Thyroid gland (tissue), 4 donors: ENCODE data around the gene PGP. TPM values are rescaled to one million over a fixed set of nuclear protein-coding genes. Genes with fewer than 3 reads are reported as not detected.

Experiments used
- DNase-seq, 2 donors: peaks; one replicate each; pipeline ENCODE4 v3.0.0-alpha.2; 2019
- H3K27ac ChIP-seq, 3 donors: fragments of 200-600 bp; sonication (generic); 1 replicate in 2 of 3; 2 replicates in 1 of 3; pipeline ENCODE4 v1.5.1; 2016 to 2019; ENCODE audit warnings: mild to moderate bottlenecking in 1 of 3, moderate library complexity in 1 of 3
- H3K27me3 ChIP-seq: fragments of 200-600 bp; sonication (generic); one replicate; pipeline ENCODE4 v1.5.1; 2019
- H3K36me3 ChIP-seq, 2 donors: fragments of 200-600 bp; sonication (generic); one replicate each; pipeline ENCODE4 v1.5.1; 2016 to 2019
- H3K4me1 ChIP-seq, 2 donors: fragments of 200-600 bp; sonication (generic); one replicate each; pipeline ENCODE4 v1.5.1; 2017 to 2019
- H3K4me3 ChIP-seq, 3 donors: fragments of 200-600 bp; sonication (generic); replicated peaks in 1 of 3; 1 replicate in 2 of 3; 2 replicates in 1 of 3; pipeline ENCODE4 v1.5.1; 2016; ENCODE audit warnings: mild to moderate bottlenecking in 1 of 3
- H3K9me3 ChIP-seq: fragments of 200-600 bp; sonication (generic); one replicate; pipeline ENCODE4 v1.5.1; 2017
- POLR2A ChIP-seq, 2 donors: fragments of 450-650 bp; IDR thresholded peaks; one replicate each; pipeline ENCODE4 v1.6.1; 2017; ENCODE audit warnings: antibody characterized with exemption in 2 of 2, mild to moderate bottlenecking in 2 of 2, moderate library complexity in 1 of 2
- WGBS, 2 donors: methylation state at CpG; one replicate each; pipeline ENCODE4 v1.1.5; 2017; 5-methylcytosine and 5-hydroxymethylcytosine counted together
- intact Hi-C: fragments of 100-400 bp; cut with DNase I; formaldehyde crosslinking; loops from one replicate; pipeline ENCODE4 v1.15.1; 2023
- total RNA-seq, 4 donors: library from RNA; depleted of rRNA; stranded (reverse); fragments of >200 nt; gene quantifications; one replicate each; pipeline ENCODE4 v1.2.3, GENCODE V29; 2016
- TF ChIP-seq, protein P1 (sequence below), 6 experiments: fragments of 200-600 bp in 3 of 6; fragments of 450-650 bp in 3 of 6; sonication (generic) in 3 of 6; IDR thresholded peaks; one replicate each; pipeline ENCODE4 v1.5.1; 2016 to 2019; ENCODE audit warnings: antibody characterized with exemption in 6 of 6, mild to moderate bottlenecking in 2 of 6, inconsistent platforms in 1 of 6, moderate library complexity in 1 of 6

The PGP gene
- total RNA-seq, 4 donors from 2014 or later, result 13.4 to 44.0 (median 28.8) TPM

DNA sequence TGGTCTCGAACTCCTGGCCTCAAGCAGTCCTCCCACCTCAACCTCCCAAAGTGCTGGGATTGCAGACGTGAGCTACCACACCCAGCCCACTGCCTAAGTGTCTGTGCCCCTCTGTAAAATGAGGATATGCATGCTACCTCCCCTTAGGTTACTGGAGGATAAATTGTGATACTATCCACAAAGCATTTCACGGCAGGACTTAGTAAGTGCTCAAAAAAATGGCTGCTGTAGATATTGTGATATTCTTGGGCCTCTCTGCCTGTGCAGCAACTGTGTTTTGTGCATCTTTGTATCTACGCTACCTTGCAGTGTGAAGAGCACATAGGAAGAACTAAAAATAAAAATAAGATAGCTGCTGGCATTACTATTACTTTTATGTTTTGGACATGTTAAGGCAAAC lies 16.4 kb downstream of the PGP start:
- H3K27me3 ChIP-seq, result no peaks in the 10 kb centered on the region
- 69 to 78% methylated on average over 4 of the region's 4 CpGs for WGBS, 2 donors
- peaks cover 10 to 13% of the 10 kb centered on the region in 2 donors for H3K4me1 ChIP-seq
- intact Hi-C loops, result loop anchor here (5.0 to 10.0 kb wide), 3 partner anchors 64 to 304 kb away; partner anchors contain the start of gene CCNF
- H3K4me3 ChIP-seq, result no peak overlapping the region
- TF ChIP-seq, protein P1, sequence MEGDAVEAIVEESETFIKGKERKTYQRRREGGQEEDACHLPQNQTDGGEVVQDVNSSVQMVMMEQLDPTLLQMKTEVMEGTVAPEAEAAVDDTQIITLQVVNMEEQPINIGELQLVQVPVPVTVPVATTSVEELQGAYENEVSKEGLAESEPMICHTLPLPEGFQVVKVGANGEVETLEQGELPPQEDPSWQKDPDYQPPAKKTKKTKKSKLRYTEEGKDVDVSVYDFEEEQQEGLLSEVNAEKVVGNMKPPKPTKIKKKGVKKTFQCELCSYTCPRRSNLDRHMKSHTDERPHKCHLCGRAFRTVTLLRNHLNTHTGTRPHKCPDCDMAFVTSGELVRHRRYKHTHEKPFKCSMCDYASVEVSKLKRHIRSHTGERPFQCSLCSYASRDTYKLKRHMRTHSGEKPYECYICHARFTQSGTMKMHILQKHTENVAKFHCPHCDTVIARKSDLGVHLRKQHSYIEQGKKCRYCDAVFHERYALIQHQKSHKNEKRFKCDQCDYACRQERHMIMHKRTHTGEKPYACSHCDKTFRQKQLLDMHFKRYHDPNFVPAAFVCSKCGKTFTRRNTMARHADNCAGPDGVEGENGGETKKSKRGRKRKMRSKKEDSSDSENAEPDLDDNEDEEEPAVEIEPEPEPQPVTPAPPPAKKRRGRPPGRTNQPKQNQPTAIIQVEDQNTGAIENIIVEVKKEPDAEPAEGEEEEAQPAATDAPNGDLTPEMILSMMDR (IDR thresholded peaks at IDR 0.05), result no peak
- TF ChIP-seq POLR2A (IDR thresholded peaks at IDR 0.05), result no peak
- no peak overlapping the region for H3K27ac ChIP-seq
- H3K36me3 ChIP-seq, result no peaks in the 10 kb centered on the region
- no peaks in the 10 kb centered on the region for H3K9me3 ChIP-seq
- DNase-seq, result no peak

DNA sequence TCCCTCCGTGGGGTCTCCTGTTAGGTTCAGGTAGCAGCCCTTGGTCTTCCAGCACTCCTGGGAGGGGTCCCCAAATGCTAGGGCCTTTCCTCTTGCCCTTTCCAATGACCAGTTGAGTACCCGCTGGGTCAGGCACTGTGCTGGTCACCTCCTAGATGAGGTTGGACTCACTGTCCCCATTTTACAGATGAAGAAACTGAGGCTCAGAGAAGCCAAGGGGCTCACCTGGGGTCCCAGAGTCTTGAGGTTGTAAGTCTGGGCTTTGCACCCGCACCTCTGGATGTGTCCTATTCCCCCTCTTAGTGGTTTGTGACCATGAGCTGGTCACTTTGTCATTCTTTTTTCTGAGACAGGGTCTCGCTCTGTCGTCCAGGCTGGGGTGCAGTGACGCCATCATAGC lies 16.9 kb downstream of the PGP start:
- WGBS, 2 donors, result 74 to 79% methylated on average over 5 to 6 of the region's 6 CpGs
- H3K27me3 ChIP-seq, result no peaks in the 10 kb centered on the region

DNA sequence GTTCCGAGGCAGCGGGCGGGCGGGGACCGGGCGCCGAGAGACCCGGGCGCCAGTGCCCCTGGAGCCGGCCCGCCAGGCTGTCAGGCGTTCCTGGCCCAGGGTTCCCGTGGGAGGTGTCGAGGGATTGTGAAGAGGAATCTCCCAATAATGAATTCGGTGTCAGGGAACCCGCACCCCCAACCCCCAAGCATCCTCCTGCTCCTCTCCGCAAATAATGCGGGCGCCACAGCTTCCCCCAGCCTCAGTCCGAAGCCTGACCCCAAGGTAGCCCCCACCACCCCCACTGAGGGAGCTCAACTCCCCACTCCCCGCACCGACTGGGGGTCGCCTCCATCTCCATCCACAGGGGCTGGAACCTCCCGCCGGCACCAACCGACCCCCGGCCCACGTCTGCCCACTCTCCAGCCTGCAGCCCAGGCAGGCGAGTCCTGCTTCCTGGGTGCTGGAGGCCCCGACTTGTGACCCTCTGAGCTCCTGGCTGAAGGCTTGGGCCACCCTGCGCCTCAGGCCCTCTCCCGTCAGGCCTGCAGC lies 17.6 kb downstream of the PGP start:
- DNase-seq, result no peak
- H3K4me1 ChIP-seq, result peaks cover 10 to 13% of the 10 kb centered on the region in 2 donors

More for the DNA sequence above, 16.9 kb downstream of the PGP start:
- TF ChIP-seq POLR2A (IDR thresholded peaks at IDR 0.05), result no peak
- TF ChIP-seq, protein P1 (IDR thresholded peaks at IDR 0.05), result no peak
- no peak for DNase-seq
- Histone ChIP-seq H3K4me1 (peaks cover 10 to 13% of the 10 kb centered on the region in 2 donors), H3K36me3 (no peaks in the 10 kb centered on the region), H3K9me3 (no peaks in the 10 kb centered on the region), H3K27ac (no peak overlapping the region), H3K4me3 (no peak overlapping the region)
- intact Hi-C loops, result loop anchor here (5.0 to 10.0 kb wide), 3 partner anchors 65 to 305 kb away; partner anchors contain the start of gene CCNF

DNA sequence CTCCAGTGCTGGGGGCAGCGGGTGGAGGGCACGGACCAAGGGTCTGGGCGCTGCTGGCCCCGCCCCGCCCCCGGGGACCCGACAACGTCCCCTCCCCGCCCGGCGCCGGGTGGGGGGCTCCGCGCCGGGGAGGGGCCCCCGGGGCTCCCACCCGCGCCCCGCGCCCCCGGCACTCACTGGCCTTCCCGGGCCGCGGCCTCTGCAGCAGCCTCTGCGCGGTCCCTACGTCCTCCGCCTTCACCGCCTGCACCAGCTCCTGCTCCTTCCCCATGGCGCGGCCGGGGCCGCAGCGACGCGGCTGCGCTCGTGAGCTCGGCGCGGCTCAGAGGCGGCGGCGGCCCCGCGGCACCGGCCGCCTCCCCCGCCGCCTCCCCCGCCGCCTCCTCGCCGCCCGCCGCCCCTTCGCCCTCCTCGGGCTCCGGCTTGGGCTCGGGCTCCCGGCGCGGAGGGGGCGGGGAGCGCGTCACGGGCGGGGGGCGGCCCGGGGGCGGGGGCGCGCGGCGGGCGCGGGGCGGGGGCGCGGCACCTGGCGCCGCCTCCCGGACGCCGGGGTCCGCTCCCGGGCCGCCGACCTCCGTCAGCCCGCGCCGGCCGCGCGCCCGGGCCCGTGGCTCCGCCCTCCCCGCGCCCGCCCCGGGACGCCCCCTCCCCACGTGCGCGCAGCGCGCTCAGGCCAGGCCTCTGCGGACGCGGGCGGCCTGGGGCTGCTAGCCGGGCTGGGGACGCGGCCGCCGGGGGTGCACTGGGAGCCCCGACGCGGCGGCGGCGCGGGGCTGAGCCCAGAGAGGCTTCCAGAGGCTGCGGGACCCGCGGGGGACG lies 18.3 kb downstream of the PGP start, which contains the start of gene CASKIN1:
TSS of gene CASKIN1 (minus strand) at position 444 of the 819 bp plus-strand sequence. CDS start at position 271, 173 bp downstream.
- peak in 1 of 2 donors; percentile 23 for DNase-seq
- no peak within 1 kb of the TSS for H3K27ac ChIP-seq
- no peaks in the 10 kb centered on the region for H3K36me3 ChIP-seq
- peak within 1 kb of the TSS in 1 of 3 donors; percentile 37 for H3K4me3 ChIP-seq
- H3K27me3 ChIP-seq, result no peaks in the 10 kb centered on the region
- no peak for TF ChIP-seq POLR2A (IDR thresholded peaks at IDR 0.05)
- TF ChIP-seq, protein P1 (IDR thresholded peaks at IDR 0.05), result no peak
- no peaks in the 10 kb centered on the region for H3K9me3 ChIP-seq
- intact Hi-C loops, result loop anchor here (5.0 to 10.0 kb wide), 3 partner anchors 66 to 306 kb away; partner anchors contain the start of gene CCNF
- peaks cover 10 to 13% of the 10 kb centered on the region in 2 donors for H3K4me1 ChIP-seq
- 0% methylated on average over 2 of the region's 129 CpGs; no CpG with 5 or more reads in 1 of the 2 donors for WGBS, 2 donors

More for the DNA sequence above, 17.6 kb downstream of the PGP start:
- Histone ChIP-seq H3K4me3 (peak overlapping the region in 1 of 3 donors; percentile 21), H3K27me3 (no peaks in the 10 kb centered on the region), H3K36me3 (no peaks in the 10 kb centered on the region), H3K9me3 (no peaks in the 10 kb centered on the region), H3K27ac (no peak overlapping the region)
- intact Hi-C loops, result loop anchor here (5.0 to 10.0 kb wide), 3 partner anchors 65 to 305 kb away; partner anchors contain the start of gene CCNF
- WGBS, 2 donors, result 29 to 43% methylated on average over 14 to 15 of the region's 32 CpGs
- TF ChIP-seq POLR2A (IDR thresholded peaks at IDR 0.05), result no peak
- TF ChIP-seq, protein P1 (IDR thresholded peaks at IDR 0.05), result no peak
